Activated CD8-positive, alpha-beta T cell treated with anti-CD3 and anti-CD28 coated beads for 36 hours (primary cell): ENCODE data around the gene SIVA1. TPM values are rescaled to one million over a fixed set of nuclear protein-coding genes. Genes with fewer than 3 reads are reported as not detected.

ENCODE experiments used
- ATAC-seq: fragments of 200-7000 bp; cut with Tn5 transposase; one replicate; pipeline ENCODE4 v1.10.0; 2021; ENCODE audit warnings: mild to moderate bottlenecking, moderate library complexity
- CTCF ChIA-PET: fragments of 350-600 bp; sonication (Branson Sonifier 250); formaldehyde crosslinking; loops from one replicate; lab custom pipeline; 2021; ENCODE audit warnings: antibody characterized with exemption; lab: Charles Lee
- POLR2A ChIA-PET: fragments of 350-600 bp; sonication (Branson Sonifier 250); formaldehyde crosslinking; loops from one replicate; lab custom pipeline; 2021; ENCODE audit warnings: antibody characterized with exemption; lab: Charles Lee
- DNase-seq: peaks from one replicate; pipeline ENCODE4 v3.0.0-alpha.2; 2020
- H3K27ac Mint-ChIP-seq: one replicate; pipeline ENCODE4 v1.8.0; 2021; ENCODE audit warnings: mild to moderate bottlenecking, mixed read lengths
- H3K27me3 Mint-ChIP-seq: one replicate; pipeline ENCODE4 v1.8.0; 2021; ENCODE audit warnings: mixed read lengths
- H3K36me3 Mint-ChIP-seq: one replicate; pipeline ENCODE4 v1.8.0; 2021; ENCODE audit warnings: low read depth, mixed read lengths
- H3K4me1 Mint-ChIP-seq: one replicate; pipeline ENCODE4 v1.8.0; 2021; ENCODE audit warnings: low read depth, mixed read lengths
- H3K4me3 Mint-ChIP-seq: one replicate; pipeline ENCODE4 v1.8.0; 2021; ENCODE audit warnings: mild to moderate bottlenecking, moderate library complexity, mixed read lengths
- H3K9me3 Mint-ChIP-seq: one replicate; pipeline ENCODE4 v1.8.0; 2021; ENCODE audit warnings: mixed read lengths
- CTCF ChIP-seq: fragments of 200-600 bp; IDR thresholded peaks from one replicate; pipeline ENCODE4 v1.8.0; 2022; ENCODE audit warnings: antibody characterized with exemption, mild to moderate bottlenecking
- intact Hi-C: fragments of 100-400 bp; cut with micrococcal nuclease; formaldehyde crosslinking; loops from one replicate; pipeline ENCODE4 v1.10.0; 2022
- total RNA-seq, 2 experiments: library from RNA; stranded (reverse); gene quantifications; one replicate each; pipeline ENCODE4 v1.2.3, GENCODE V29; 2021

SIVA1 gene
- total RNA-seq, 2 experiments from 2014 or later: 115 to 125 TPM

- ChIA-PET CTCF (interaction anchor here (0.7 to 5.4 kb wide), 2 partner anchors 29 to 61 kb away, joined by 3 to 28 read pairs; no protein-coding TSS in a partner anchor), POLR2A (interaction anchor here (0.9 to 1.2 kb wide), 2 partner anchors 15 to 28 kb away, joined by 3 read pairs; no protein-coding TSS in a partner anchor)
- intact Hi-C loops: no loop called here
These were observed 12.6 kb downstream of the SIVA1 start for GRCh38 chr14:104765517-104765916.

GRCh38 chr14:104766256-104766862, 13.4 kb downstream of the SIVA1 start:
- no peak for DNase-seq

More at GRCh38 chr14:104765517-104765916, 12.6 kb downstream of the SIVA1 start:
- Mint-ChIP-seq H3K4me1 (peaks cover 8% of the 10 kb centered on the region), H3K27ac (no peak overlapping the region), H3K4me3 (no peak overlapping the region), H3K9me3 (no peaks in the 10 kb centered on the region), H3K36me3 (peaks cover 20% of the 10 kb centered on the region), H3K27me3 (no peaks in the 10 kb centered on the region)
- ATAC-seq (no peak), DNase-seq (no peak)
- TF ChIP-seq CTCF: no peak

GRCh38 chr14:104766863-104767633, 14.1 kb downstream of the SIVA1 start:
- POLR2A ChIA-PET: interaction anchor here (1.1 kb wide), 2 partner anchors 10 to 13 kb away, joined by 3 to 4 read pairs; no protein-coding TSS in a partner anchor
- Mint-ChIP-seq H3K27me3 (no peaks in the 10 kb centered on the region), H3K4me3 (no peak overlapping the region), H3K36me3 (peaks cover 25% of the 10 kb centered on the region), H3K27ac (no peak overlapping the region), H3K4me1 (peaks cover 10% of the 10 kb centered on the region), H3K9me3 (peaks cover 4% of the 10 kb centered on the region)
- intact Hi-C loops: no loop called here
- DNase-seq (no peak), ATAC-seq (no peak)
- no peak for TF ChIP-seq CTCF
- CTCF ChIA-PET: interaction anchor here (0.7 to 5.4 kb wide), 4 partner anchors 15 to 104 kb away, joined by 3 to 28 read pairs (median 4); partner anchors contain the start of gene SIVA1

More at GRCh38 chr14:104766256-104766862, 13.4 kb downstream of the SIVA1 start:
- intact Hi-C loops: no loop called here
- peaks cover 4% of the 10 kb centered on the region for H3K9me3 Mint-ChIP-seq
- POLR2A ChIA-PET: interaction anchor here (1.1 to 1.2 kb wide), 3 partner anchors 10 to 16 kb away, joined by 3 to 4 read pairs (median 3); no protein-coding TSS in a partner anchor
- no peak overlapping the region for H3K27ac Mint-ChIP-seq
- CTCF ChIA-PET: interaction anchor here (0.7 to 5.4 kb wide), 5 partner anchors 11 to 105 kb away, joined by 3 to 28 read pairs (median 5); partner anchors contain the start of gene SIVA1
- peaks cover 10% of the 10 kb centered on the region for H3K4me1 Mint-ChIP-seq
- H3K4me3 Mint-ChIP-seq: no peak overlapping the region
- no peaks in the 10 kb centered on the region for H3K27me3 Mint-ChIP-seq
- no peak for ATAC-seq
- H3K36me3 Mint-ChIP-seq: peaks cover 23% of the 10 kb centered on the region
- no peak for TF ChIP-seq CTCF

GRCh38 chr14:104767634-104767918, 14.6 kb downstream of the SIVA1 start:
- Mint-ChIP-seq H3K27ac (no peak overlapping the region), H3K36me3 (peaks cover 26% of the 10 kb centered on the region), H3K4me3 (no peak overlapping the region), H3K4me1 (peaks cover 10% of the 10 kb centered on the region), H3K9me3 (peaks cover 4% of the 10 kb centered on the region), H3K27me3 (no peaks in the 10 kb centered on the region)
- intact Hi-C loops: no loop called here
- POLR2A ChIA-PET: interaction anchor here (1.0 kb wide), 1 partner anchor 50 kb away, joined by 4 read pairs; no protein-coding TSS in a partner anchor
- no peak for TF ChIP-seq CTCF
- DNase-seq (no peak), ATAC-seq (no peak)
- CTCF ChIA-PET: interaction anchor here (1.3 to 5.6 kb wide), 6 partner anchors 15 to 104 kb away, joined by 3 to 79 read pairs (median 13); partner anchors contain the start of gene SIVA1
